H1 (cell line): ENCODE measurements around the gene ALPL. TPM values are rescaled to one million over a fixed set of nuclear protein-coding genes. Genes with fewer than 3 reads are reported as not detected.

Experiments used
- CBX5 ChIP-seq: fragments of 300-800, 300-1000 bp; sonication (generic); IDR thresholded peaks from 2 replicates; pipeline ENCODE4 v1.7.1; 2016; ENCODE audit warnings: antibody characterized with exemption, low read length, low read depth
- CHD2 ChIP-seq: IDR thresholded peaks from 2 replicates; pipeline ENCODE4 v1.6.1; 2012; ENCODE audit warnings: low read length, improper control_type of control experiment
- EZH2 ChIP-seq: fragments of 200-600 bp; sonication (generic); IDR thresholded peaks from 2 replicates; pipeline ENCODE4 v1.7.1; 2012; ENCODE audit warnings: low read depth, mild to moderate bottlenecking, moderate library complexity, low read length, inconsistent platforms; ENCODE audit not compliant: severe bottlenecking
- RNF2 ChIP-seq: fragments of 200-900, 300-1000 bp; sonication (generic); IDR thresholded peaks from 2 replicates; pipeline ENCODE4 v1.7.1; 2016; ENCODE audit warnings: borderline replicate concordance, low read depth, mild to moderate bottlenecking, antibody characterized with exemption, low read length; ENCODE audit not compliant: poor library complexity, severe bottlenecking; ENCODE audit errors: missing control alignments
- SAP30 ChIP-seq: fragments of 300-600 bp; sonication (generic); IDR thresholded peaks from 2 replicates; pipeline ENCODE4 v1.7.1; 2012; ENCODE audit warnings: low read length, moderate library complexity, mild to moderate bottlenecking, inconsistent platforms; ENCODE audit not compliant: insufficient read depth, insufficient replicate concordance
- polyA plus RNA-seq, 7 experiments: library from polyadenylated mRNA; depleted of rRNA in 3 of 7; stranded (reverse) in 5 of 7; unstranded in 2 of 7; fragments of >200 nt in 5 of 7; fragments of 200-250 nt in 2 of 7; gene quantifications; 1 replicate in 5 of 7; 2 replicates in 1 of 7; 4 replicates in 1 of 7; pipeline versions ENCODE4 v1.2.1 to v1.2.3, GENCODE V29; 2011 to 2013; ENCODE audit warnings: missing spikeins in 2 of 7, mixed read lengths in 2 of 7
- total RNA-seq: library from RNA; stranded (reverse); fragmentation: NEBNext Ultra II Directional; extraction: Animal tissue kit (Norgen Biotek cat#: 25700); gene quantifications from 2 replicates; pipeline ENCODE4 v1.2.1, GENCODE V29; 2021
- TF ChIP-seq, protein P1 (sequence below): IDR thresholded peaks from 2 replicates; pipeline ENCODE4 v1.6.1; 2012; ENCODE audit warnings: low read length, inconsistent platforms
- TF ChIP-seq, protein P2 (sequence below), 3 experiments: IDR thresholded peaks; 1 replicate in 2 of 3; 2 replicates in 1 of 3; pipeline versions ENCODE4 v1.5.1 to v1.6.1; 2011; ENCODE audit warnings: low read length in 3 of 3, mild to moderate bottlenecking in 3 of 3, inconsistent platforms in 2 of 3, low read depth in 1 of 3, moderate library complexity in 1 of 3; ENCODE audit not compliant: insufficient read depth in 1 of 3; ENCODE audit errors: control extremely low read depth in 1 of 3

Gene ALPL
- total and polyA plus RNA-seq, 2 of the 8 experiments (the other 6 are each of a cell fraction or from before 2014, with no cell fraction given), result 175 to 362 TPM

DNA sequence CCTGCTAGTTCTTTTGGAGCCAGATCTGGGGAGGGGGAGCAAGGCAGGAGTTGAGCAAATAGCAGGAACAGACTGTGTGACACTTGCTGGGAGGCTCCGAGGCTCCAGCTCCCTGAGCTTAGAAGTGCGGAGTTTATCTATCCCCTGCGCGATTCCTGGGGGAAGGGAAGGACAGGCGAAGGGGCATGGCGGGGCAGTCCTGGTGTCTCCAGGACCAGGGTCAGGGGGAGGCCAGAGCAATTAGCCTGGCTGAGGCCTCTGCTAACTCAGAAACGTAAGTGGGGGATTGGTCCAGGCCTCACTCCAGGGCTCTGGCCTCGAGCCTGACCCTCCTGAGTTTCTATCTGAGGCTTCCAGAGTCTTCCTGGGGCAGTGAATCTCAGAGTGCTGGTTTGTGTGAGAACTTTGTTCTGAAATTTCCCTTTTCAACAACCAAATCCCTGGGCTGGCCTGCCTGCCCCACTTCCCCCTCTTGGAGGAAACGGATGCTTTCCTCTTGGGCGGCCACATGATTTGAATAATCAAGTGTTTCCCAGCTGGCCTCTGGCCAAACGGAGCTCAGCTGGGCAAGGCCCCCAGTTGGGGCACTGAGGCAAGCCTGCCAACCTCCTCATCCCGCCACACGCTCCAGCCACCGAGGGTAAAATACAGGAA is 15.6 kb downstream of the ALPL start (continued):
- TF ChIP-seq EZH2 (no peak), RNF2 (no peak), CBX5 (no peak), SAP30 (no peak), CHD2 (no peak)
- TF ChIP-seq, protein P1, sequence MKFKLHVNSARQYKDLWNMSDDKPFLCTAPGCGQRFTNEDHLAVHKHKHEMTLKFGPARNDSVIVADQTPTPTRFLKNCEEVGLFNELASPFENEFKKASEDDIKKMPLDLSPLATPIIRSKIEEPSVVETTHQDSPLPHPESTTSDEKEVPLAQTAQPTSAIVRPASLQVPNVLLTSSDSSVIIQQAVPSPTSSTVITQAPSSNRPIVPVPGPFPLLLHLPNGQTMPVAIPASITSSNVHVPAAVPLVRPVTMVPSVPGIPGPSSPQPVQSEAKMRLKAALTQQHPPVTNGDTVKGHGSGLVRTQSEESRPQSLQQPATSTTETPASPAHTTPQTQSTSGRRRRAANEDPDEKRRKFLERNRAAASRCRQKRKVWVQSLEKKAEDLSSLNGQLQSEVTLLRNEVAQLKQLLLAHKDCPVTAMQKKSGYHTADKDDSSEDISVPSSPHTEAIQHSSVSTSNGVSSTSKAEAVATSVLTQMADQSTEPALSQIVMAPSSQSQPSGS, result no peak
- TF ChIP-seq, protein P2, sequence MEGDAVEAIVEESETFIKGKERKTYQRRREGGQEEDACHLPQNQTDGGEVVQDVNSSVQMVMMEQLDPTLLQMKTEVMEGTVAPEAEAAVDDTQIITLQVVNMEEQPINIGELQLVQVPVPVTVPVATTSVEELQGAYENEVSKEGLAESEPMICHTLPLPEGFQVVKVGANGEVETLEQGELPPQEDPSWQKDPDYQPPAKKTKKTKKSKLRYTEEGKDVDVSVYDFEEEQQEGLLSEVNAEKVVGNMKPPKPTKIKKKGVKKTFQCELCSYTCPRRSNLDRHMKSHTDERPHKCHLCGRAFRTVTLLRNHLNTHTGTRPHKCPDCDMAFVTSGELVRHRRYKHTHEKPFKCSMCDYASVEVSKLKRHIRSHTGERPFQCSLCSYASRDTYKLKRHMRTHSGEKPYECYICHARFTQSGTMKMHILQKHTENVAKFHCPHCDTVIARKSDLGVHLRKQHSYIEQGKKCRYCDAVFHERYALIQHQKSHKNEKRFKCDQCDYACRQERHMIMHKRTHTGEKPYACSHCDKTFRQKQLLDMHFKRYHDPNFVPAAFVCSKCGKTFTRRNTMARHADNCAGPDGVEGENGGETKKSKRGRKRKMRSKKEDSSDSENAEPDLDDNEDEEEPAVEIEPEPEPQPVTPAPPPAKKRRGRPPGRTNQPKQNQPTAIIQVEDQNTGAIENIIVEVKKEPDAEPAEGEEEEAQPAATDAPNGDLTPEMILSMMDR (IDR thresholded peaks at IDR 0.05; ENCODE audit: control extremely low read depth in 1 of 3, insufficient read depth in 1 of 3, low read depth in 1 of 3, low read length in 3 of 3), result no peak
